ENCODE results near the gene SRSF3. TPM values are rescaled to one million over a fixed set of nuclear protein-coding genes. Genes with fewer than 3 reads are reported as not detected.

The SRSF3 gene
- total and polyA plus RNA-seq, 10 donors = 93.8 to 271 (median 194) TPM

GRCh38 chr6:36626636-36627035 lies 32.5 kb downstream of the SRSF3 start:
- peak overlapping the region in 2 of 8 donors; percentile 76 to 85 for H3K27ac ChIP-seq
- peaks cover 19 to 72% (median 57%) of the 10 kb centered on the region in 6 donors for H3K4me1 ChIP-seq
- H3K27me3 ChIP-seq (replicated peaks in 1 of 7) = no peaks in the 10 kb centered on the region
- H3K9me3 ChIP-seq = no peaks in the 10 kb centered on the region
- DNase-seq = peak; percentile 36
- WGBS, 5 donors = 81 to 94% (median 88%) methylated on average over 3 of the region's 3 CpGs
- H3K4me3 ChIP-seq = no peak overlapping the region
- intact Hi-C loops (cut with DNase I; ENCODE audit: low total_unique reads) = no loop called here
- H3K36me3 ChIP-seq = no peaks in the 10 kb centered on the region
- TF ChIP-seq, protein P1, sequence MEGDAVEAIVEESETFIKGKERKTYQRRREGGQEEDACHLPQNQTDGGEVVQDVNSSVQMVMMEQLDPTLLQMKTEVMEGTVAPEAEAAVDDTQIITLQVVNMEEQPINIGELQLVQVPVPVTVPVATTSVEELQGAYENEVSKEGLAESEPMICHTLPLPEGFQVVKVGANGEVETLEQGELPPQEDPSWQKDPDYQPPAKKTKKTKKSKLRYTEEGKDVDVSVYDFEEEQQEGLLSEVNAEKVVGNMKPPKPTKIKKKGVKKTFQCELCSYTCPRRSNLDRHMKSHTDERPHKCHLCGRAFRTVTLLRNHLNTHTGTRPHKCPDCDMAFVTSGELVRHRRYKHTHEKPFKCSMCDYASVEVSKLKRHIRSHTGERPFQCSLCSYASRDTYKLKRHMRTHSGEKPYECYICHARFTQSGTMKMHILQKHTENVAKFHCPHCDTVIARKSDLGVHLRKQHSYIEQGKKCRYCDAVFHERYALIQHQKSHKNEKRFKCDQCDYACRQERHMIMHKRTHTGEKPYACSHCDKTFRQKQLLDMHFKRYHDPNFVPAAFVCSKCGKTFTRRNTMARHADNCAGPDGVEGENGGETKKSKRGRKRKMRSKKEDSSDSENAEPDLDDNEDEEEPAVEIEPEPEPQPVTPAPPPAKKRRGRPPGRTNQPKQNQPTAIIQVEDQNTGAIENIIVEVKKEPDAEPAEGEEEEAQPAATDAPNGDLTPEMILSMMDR (IDR thresholded peaks at IDR 0.05 in 8 of 11, conservative IDR thresholded peaks at IDR 0.05 in 3 of 11) = no peak
- no peak for TF ChIP-seq POLR2A (IDR thresholded peaks at IDR 0.05)
- no peak for TF ChIP-seq POLR2AphosphoS5 (IDR thresholded peaks at IDR 0.05)

DNA sequence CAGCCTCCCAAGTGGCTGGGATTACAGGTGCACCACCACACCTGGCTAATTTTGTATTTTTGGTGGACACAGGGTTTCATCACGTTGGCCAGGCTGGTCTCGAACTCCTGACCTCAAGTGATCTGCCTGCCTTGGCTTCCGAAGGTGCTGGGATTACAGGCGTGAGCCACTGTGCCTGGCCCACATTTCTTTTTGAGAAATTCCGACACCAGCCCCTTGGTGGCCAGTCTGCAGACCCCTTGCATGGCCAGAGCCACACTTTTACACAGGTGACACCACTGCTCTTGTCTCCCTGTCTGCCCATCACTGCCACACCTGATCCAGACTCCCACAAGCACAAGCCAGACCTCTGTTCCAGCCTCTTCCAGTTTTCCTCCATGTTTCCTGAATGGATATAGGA lies 33.0 kb downstream of the SRSF3 start:
- Histone ChIP-seq H3K27ac (peak overlapping the region in 6 of 8 donors; percentile 71 to 86 (median 81)), H3K36me3 (no peaks in the 10 kb centered on the region), H3K4me3 (no peak overlapping the region), H3K27me3 (replicated peaks in 1 of 7) (no peaks in the 10 kb centered on the region), H3K4me1 (peaks cover 19 to 67% (median 55%) of the 10 kb centered on the region in 6 donors), H3K9me3 (no peaks in the 10 kb centered on the region)
- intact Hi-C loops (cut with DNase I; ENCODE audit: low total_unique reads) = no loop called here
- DNase-seq = peak; percentile 22
- TF ChIP-seq, protein P1 (IDR thresholded peaks at IDR 0.05 in 8 of 11, conservative IDR thresholded peaks at IDR 0.05 in 3 of 11) = no peak
- WGBS, 5 donors = 91 to 96% (median 93%) methylated on average over 5 of the region's 5 CpGs

GRCh38 chr6:36627801-36628246 lies 33.7 kb downstream of the SRSF3 start:
- H3K9me3 ChIP-seq = no peaks in the 10 kb centered on the region
- H3K36me3 ChIP-seq = no peaks in the 10 kb centered on the region
- H3K4me1 ChIP-seq = peaks cover 17 to 60% (median 49%) of the 10 kb centered on the region in 6 donors
- peak in 2 of 3 donors; percentile 57 to 71 for TF ChIP-seq POLR2AphosphoS5 (IDR thresholded peaks at IDR 0.05)
- TF ChIP-seq, protein P1 (IDR thresholded peaks at IDR 0.05 in 8 of 11, conservative IDR thresholded peaks at IDR 0.05 in 3 of 11) = no peak
- no peaks in the 10 kb centered on the region for H3K27me3 ChIP-seq (replicated peaks in 1 of 7)
- intact Hi-C loops (cut with DNase I; ENCODE audit: low total_unique reads) = no loop called here
- peak overlapping the region; percentile 48 to 86 (median 78) for H3K27ac ChIP-seq
- WGBS, 5 donors = 33 to 47% (median 44%) methylated on average over 4 of the region's 4 CpGs
- DNase-seq = peak; percentile 79
- no peak overlapping the region for H3K4me3 ChIP-seq

DNA sequence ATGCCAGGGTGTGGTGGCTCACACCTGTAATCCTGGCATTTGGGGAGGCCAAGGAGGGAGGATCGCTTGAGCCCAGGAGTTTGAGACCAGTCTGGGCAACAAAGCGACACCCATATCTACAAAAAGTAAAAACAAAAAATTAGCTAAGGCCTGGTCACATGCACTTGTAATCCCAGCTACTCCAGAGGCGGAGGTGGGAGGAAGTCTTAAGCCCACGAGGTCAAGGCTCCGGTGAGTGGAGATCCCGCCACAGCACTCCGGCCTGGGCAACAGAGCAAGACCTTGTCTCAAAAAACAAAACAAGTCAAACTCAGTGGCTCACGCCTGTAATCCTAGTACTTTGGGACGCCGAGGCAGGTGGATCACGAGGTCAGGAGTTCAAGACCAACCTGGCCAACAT lies 35.6 kb downstream of the SRSF3 start:
- H3K4me1 ChIP-seq = peaks cover 4 to 43% (median 34%) of the 10 kb centered on the region in 6 donors
- H3K9me3 ChIP-seq = no peaks in the 10 kb centered on the region
- peak; percentile 6 for DNase-seq
- no peaks in the 10 kb centered on the region for H3K27me3 ChIP-seq (replicated peaks in 1 of 7)
- 81 to 90% (median 86%) methylated on average over 10 to 11 of the region's 11 CpGs for WGBS, 5 donors
- TF ChIP-seq, protein P1 (IDR thresholded peaks at IDR 0.05 in 8 of 11, conservative IDR thresholded peaks at IDR 0.05 in 3 of 11) = no peak
- no peak for TF ChIP-seq POLR2AphosphoS5 (IDR thresholded peaks at IDR 0.05)
- no peak for TF ChIP-seq POLR2A (IDR thresholded peaks at IDR 0.05)
- H3K36me3 ChIP-seq = no peaks in the 10 kb centered on the region
- no peak overlapping the region for H3K4me3 ChIP-seq
- H3K27ac ChIP-seq = peak overlapping the region in 6 of 8 donors; percentile 71 to 86 (median 81)
- intact Hi-C loops (cut with DNase I; ENCODE audit: low total_unique reads) = no loop called here
